NOMO-1 treated with DMSO at 0.1 percent for 48 hours (cell line): Measurements from ENCODE around the gene IQCE.

Experiments
- DNase-seq: peaks from one replicate; lab custom pipeline; 2025; ENCODE audit not compliant: unreplicated experiment; lab: John Stamatoyannopoulos, UW

IQCE gene

GRCh38 chr7:2644220-2644561 is 85.4 kb downstream of the IQCE start:
- DNase-seq = no peak

- DNase-seq = no peak
Measured at GRCh38 chr7:2644562-2645273, 85.9 kb downstream of the IQCE start.

GRCh38 chr7:2645274-2645868 is 86.6 kb downstream of the IQCE start:
- peak; percentile 82 for DNase-seq

GRCh38 chr7:2646336-2646679 is 87.5 kb downstream of the IQCE start:
- DNase-seq = no peak

GRCh38 chr7:2646680-2647571 is 88.1 kb downstream of the IQCE start:
- no peak for DNase-seq

- DNase-seq = no peak
Measured at GRCh38 chr7:2647594-2648172, 88.9 kb downstream of the IQCE start.

GRCh38 chr7:2649139-2649838 is 90.5 kb downstream of the IQCE start:
- no peak for DNase-seq

- no peak for DNase-seq
Measured at GRCh38 chr7:2649991-2650390, 91.2 kb downstream of the IQCE start.

- DNase-seq = no peak
Measured at GRCh38 chr7:2650451-2650850, 91.7 kb downstream of the IQCE start.

GRCh38 chr7:2651336-2651735 is 92.6 kb downstream of the IQCE start:
- DNase-seq = peak; percentile 21

- no peak for DNase-seq
Measured at GRCh38 chr7:2651847-2652735, 93.3 kb downstream of the IQCE start.

- no peak for DNase-seq
Measured at GRCh38 chr7:2652736-2653060, 93.9 kb downstream of the IQCE start.

GRCh38 chr7:2654059-2654458 is 95.3 kb downstream of the IQCE start:
- DNase-seq = no peak

- no peak for DNase-seq
Measured at GRCh38 chr7:2655870-2656614, 97.3 kb downstream of the IQCE start.

GRCh38 chr7:2657208-2657607 is 98.4 kb downstream of the IQCE start:
- no peak for DNase-seq

- no peak for DNase-seq
Measured at GRCh38 chr7:2657920-2658671, 99.3 kb downstream of the IQCE start.

- DNase-seq = no peak
Measured at GRCh38 chr7:2658941-2659340, 100.2 kb downstream of the IQCE start.

- no peak for DNase-seq
Measured at GRCh38 chr7:2659556-2660358, 101.0 kb downstream of the IQCE start.
